Measurements from ENCODE around the gene LYL1. TPM values are rescaled to one million over a fixed set of nuclear protein-coding genes. Genes with fewer than 3 reads are reported as not detected.

LYL1 gene
- total RNA-seq, 1 donor: 0.36 TPM

DNA sequence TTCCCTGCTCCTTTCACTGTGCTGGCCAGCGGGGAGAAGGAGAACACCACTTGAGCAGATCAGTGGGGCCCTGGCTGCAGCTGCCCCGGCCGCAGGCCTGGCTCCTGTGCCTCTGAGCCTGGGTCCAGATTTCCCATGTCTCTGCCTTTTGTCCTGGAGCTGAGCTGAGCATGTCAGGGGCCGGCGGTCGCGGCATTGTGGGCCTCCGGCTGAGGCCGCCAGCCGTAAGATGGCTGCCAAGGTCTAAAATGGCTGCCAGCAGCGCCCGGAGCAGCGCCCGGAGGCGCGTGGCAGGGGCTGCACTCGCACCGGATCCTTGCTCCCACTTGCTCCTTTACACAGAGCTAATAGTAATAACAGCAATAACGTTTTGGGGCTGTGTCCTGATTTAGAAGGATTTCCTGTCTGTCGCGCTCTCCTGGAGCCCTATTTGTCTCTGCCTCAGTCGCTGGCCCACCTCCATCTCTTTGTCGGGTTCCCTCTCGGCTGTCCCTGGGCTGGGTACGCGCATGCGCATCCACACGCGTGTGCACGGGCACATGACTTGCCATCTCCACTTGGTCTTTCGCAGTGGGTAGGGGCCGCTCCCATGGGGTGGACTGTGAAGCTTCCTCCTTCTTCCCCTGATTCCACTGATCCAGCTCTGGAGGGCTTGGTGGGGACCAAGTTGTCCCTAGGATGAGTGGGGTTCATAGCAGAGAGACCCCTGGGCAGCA, 32.1 kb downstream of the LYL1 start:
- Histone ChIP-seq H4K20me1 (ENCODE audit: insufficient read depth, low read length) (peaks cover 49% of the 10 kb centered on the region), H3K79me2 (ENCODE audit: insufficient read depth, low read length) (peaks cover 75% of the 10 kb centered on the region), H3K4me2 (ENCODE audit: insufficient read depth, low read length) (no peak overlapping the region), H3K27me3 (ENCODE audit: insufficient read depth, low read length) (no peaks in the 10 kb centered on the region), H3K36me3 (ENCODE audit: insufficient read depth, low read length) (peaks cover 20% of the 10 kb centered on the region), H3K4me3 (ENCODE audit: insufficient read depth, low read length) (no peak overlapping the region), H3K9me3 (ENCODE audit: low read depth, low read length) (no peaks in the 10 kb centered on the region), H3K27ac (ENCODE audit: low read depth, low read length) (no peak overlapping the region), H3K4me1 (ENCODE audit: insufficient read depth, low read length) (no peaks in the 10 kb centered on the region), H2AFZ (ENCODE audit: low read length) (no peak overlapping the region)
- DNase-seq (ENCODE audit: insufficient read length, low spot score, missing footprints): no peak
- TF ChIP-seq CTCF (IDR thresholded peaks at IDR 0.05; ENCODE audit: extremely low read depth, low read depth, low read length): no peak

DNA sequence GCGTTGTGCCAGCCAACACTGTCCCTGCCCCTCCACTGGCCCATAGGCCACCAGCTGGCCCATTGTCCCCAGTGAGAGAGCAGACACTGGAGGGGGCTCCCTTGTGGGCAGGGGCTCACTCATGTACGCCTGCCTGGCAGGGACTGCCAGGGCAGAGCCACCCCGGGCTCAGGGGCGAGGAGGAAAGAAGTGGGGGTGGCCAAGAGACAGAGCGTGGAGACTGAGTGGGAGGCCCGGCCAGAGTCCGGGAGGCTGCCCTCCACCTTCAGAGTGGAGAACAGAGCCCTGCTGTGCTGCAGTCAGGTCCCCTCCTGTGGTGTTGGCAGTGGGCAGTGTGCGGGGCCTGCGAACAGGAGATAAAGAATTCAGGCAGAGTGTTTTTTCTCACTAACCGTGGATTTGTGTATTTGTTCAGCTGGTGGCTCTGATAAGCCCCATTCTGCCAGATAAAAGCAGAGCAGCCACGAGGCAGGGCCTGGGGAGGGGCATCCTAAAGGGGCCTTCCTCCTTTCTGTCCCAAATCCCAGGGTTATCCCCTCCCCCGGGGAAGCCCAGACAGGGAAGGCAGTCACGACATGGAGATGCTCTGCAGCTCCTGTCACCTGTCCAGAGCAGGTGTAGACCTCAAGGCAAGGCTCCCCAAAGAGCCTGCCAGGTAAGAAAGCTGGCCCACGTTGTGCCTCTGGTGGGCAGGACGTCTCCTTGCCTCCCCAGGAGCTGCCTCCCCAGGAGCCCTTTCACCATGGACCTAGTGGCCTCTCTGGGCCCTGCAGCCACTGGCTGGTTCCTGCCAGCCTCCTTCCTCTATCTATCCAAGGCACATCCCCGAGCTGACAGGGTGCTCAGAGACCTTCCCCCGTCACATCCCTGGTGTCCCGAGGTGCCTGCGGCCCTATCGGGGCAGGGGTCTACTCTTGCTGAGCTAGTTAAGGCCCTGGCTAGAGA, 33.0 kb downstream of the LYL1 start:
- Histone ChIP-seq H4K20me1 (ENCODE audit: insufficient read depth, low read length) (peaks cover 45% of the 10 kb centered on the region), H3K36me3 (ENCODE audit: insufficient read depth, low read length) (peaks cover 15% of the 10 kb centered on the region), H3K4me2 (ENCODE audit: insufficient read depth, low read length) (no peak overlapping the region), H2AFZ (ENCODE audit: low read length) (no peak overlapping the region), H3K4me3 (ENCODE audit: insufficient read depth, low read length) (no peak overlapping the region), H3K27ac (ENCODE audit: low read depth, low read length) (no peak overlapping the region), H3K79me2 (ENCODE audit: insufficient read depth, low read length) (peaks cover 84% of the 10 kb centered on the region), H3K27me3 (ENCODE audit: insufficient read depth, low read length) (no peaks in the 10 kb centered on the region), H3K4me1 (ENCODE audit: insufficient read depth, low read length) (no peaks in the 10 kb centered on the region), H3K9me3 (ENCODE audit: low read depth, low read length) (no peaks in the 10 kb centered on the region)
- no peak for DNase-seq (ENCODE audit: insufficient read length, low spot score, missing footprints)
- no peak for TF ChIP-seq CTCF (IDR thresholded peaks at IDR 0.05; ENCODE audit: extremely low read depth, low read depth, low read length)

- no peaks in the 10 kb centered on the region for H3K27me3 ChIP-seq (ENCODE audit: insufficient read depth, low read length)
- peaks cover 94% of the 10 kb centered on the region for H3K79me2 ChIP-seq (ENCODE audit: insufficient read depth, low read length)
- no peak for DNase-seq (ENCODE audit: insufficient read length, low spot score, missing footprints)
- H4K20me1 ChIP-seq (ENCODE audit: insufficient read depth, low read length): peaks cover 58% of the 10 kb centered on the region
- peaks cover 6% of the 10 kb centered on the region for H3K4me1 ChIP-seq (ENCODE audit: insufficient read depth, low read length)
- peaks cover 4% of the 10 kb centered on the region for H3K36me3 ChIP-seq (ENCODE audit: insufficient read depth, low read length)
- no peak overlapping the region for H3K4me3 ChIP-seq (ENCODE audit: insufficient read depth, low read length)
- TF ChIP-seq CTCF (IDR thresholded peaks at IDR 0.05; ENCODE audit: extremely low read depth, low read depth, low read length): no peak
- H3K27ac ChIP-seq (ENCODE audit: low read depth, low read length): no peak overlapping the region
- H3K4me2 ChIP-seq (ENCODE audit: insufficient read depth, low read length): no peak overlapping the region
- H2AFZ ChIP-seq (ENCODE audit: low read length): no peak overlapping the region
- H3K9me3 ChIP-seq (ENCODE audit: low read depth, low read length): no peaks in the 10 kb centered on the region
Observed at GRCh38 chr19:13068085-13068846, 34.4 kb downstream of the LYL1 start.
